ENCODE results near the gene NELFA.

Gene NELFA

GRCh38 chr4:2008921-2009650, at the start of gene NELFA:
Gene NELFA, minus strand, starts transcription at chr4:2008974. Its CDS starts 15 bp downstream, at chr4:2008959.
- H3K4me3 ChIP-seq (ENCODE audit: low read depth, low read length) = peak within 1 kb of the TSS; percentile 93
- H3K27ac ChIP-seq (ENCODE audit: extremely low read depth, low read depth, low read length) = peak within 1 kb of the TSS; percentile 97
- CTCF ChIA-PET = interaction anchor here (0.7 to 1.1 kb wide), 4 partner anchors 11 to 1205 kb away, joined by 3 read pairs; no protein-coding TSS in a partner anchor
- H3K4me1 ChIP-seq (ENCODE audit: control insufficient read depth, insufficient read depth, low read length) = no peaks in the 10 kb centered on the region
- no peaks in the 10 kb centered on the region for H3K9me3 ChIP-seq (ENCODE audit: control insufficient read depth, insufficient read depth, low read depth, low read length)
- POLR2A ChIA-PET = interaction anchor here (0.5 to 1.7 kb wide), 6 partner anchors 12 to 518 kb away, joined by 3 to 8 read pairs (median 3); partner anchors contain the start of gene RNF4
- peaks cover 5 to 20% of the 10 kb centered on the region in 2 experiments; a peak in 2 of 3 replicates for H3K36me3 ChIP-seq (ENCODE audit: control insufficient read depth in 2 of 2, insufficient read depth in 1 of 2, low read length in 2 of 2)
- TF ChIP-seq ZNF184 (tag by site-specific recombination; IDR thresholded peaks at IDR 0.05) (no peak), ZNF114 (tag by site-specific recombination; IDR thresholded peaks at IDR 0.05) (no peak), HOXD13 (CRISPR knock-in tag; IDR thresholded peaks at IDR 0.05; ENCODE audit: borderline replicate concordance) (no peak), ZNF791 (tag by site-specific recombination; IDR thresholded peaks at IDR 0.05) (no peak), GLIS2 (tag by site-specific recombination; IDR thresholded peaks at IDR 0.05) (peak; percentile 89; the same call in 1 of the 2 replicates), ZNF629 (tag by site-specific recombination; IDR thresholded peaks at IDR 0.05) (peak; percentile 98), ZNF626 (tag by site-specific recombination; IDR thresholded peaks at IDR 0.05) (no peak), SP2 (tag by site-specific recombination; IDR thresholded peaks at IDR 0.05) (peak; percentile 36), ZNF433 (tag by site-specific recombination; IDR thresholded peaks at IDR 0.05; ENCODE audit: low read depth) (no peak), ZNF48 (tag by site-specific recombination; IDR thresholded peaks at IDR 0.05) (no peak), YY2 (tag by site-specific recombination; IDR thresholded peaks at IDR 0.05) (peak; percentile 100), ZNF274 (IDR thresholded peaks at IDR 0.05; ENCODE audit: low read length) (no peak), ZNF274 (tag by site-specific recombination; IDR thresholded peaks at IDR 0.05; ENCODE audit: borderline replicate concordance) (no peak), ZNF423 (tag by site-specific recombination; IDR thresholded peaks at IDR 0.05) (peak; percentile 41; the same call in 1 of the 2 replicates), ZBTB11 (tag by site-specific recombination; conservative IDR thresholded peaks at IDR 0.05; ENCODE audit: low read depth) (peak; percentile 56), ZNF10 (tag by site-specific recombination; IDR thresholded peaks at IDR 0.05) (peak; percentile 24; the same call in 1 of the 2 replicates), ZNF501 (tag by site-specific recombination; IDR thresholded peaks at IDR 0.05) (peak; percentile 64), ZNF664 (tag by site-specific recombination; IDR thresholded peaks at IDR 0.05) (no peak), ZNF610 (tag by site-specific recombination; IDR thresholded peaks at IDR 0.05; ENCODE audit: borderline replicate concordance) (no peak), ZXDB (tag by site-specific recombination; IDR thresholded peaks at IDR 0.05) (peak; percentile 41), SCRT2 (tag by site-specific recombination; IDR thresholded peaks at IDR 0.05) (peak; percentile 20; the same call in 1 of the 2 replicates), GLIS1 (tag by site-specific recombination; IDR thresholded peaks at IDR 0.05) (peak; percentile 78), ZNF280C (tag by site-specific recombination; IDR thresholded peaks at IDR 0.05) (no peak), MYNN (tag by site-specific recombination; IDR thresholded peaks at IDR 0.05; ENCODE audit: borderline replicate concordance) (no peak), ZNF398 (tag by site-specific recombination; IDR thresholded peaks at IDR 0.05) (peak; percentile 38; the same call in 1 of the 2 replicates), ZNF37A (tag by site-specific recombination; IDR thresholded peaks at IDR 0.05) (no peak), ZNF140 (tag by site-specific recombination; IDR thresholded peaks at IDR 0.05) (no peak), ZNF768 (tag by site-specific recombination; IDR thresholded peaks at IDR 0.05) (no peak; the same call in 1 of the 2 replicates), ZNF23 (tag by site-specific recombination; IDR thresholded peaks at IDR 0.05; ENCODE audit: borderline replicate concordance) (no peak), ZNF302 (tag by site-specific recombination; IDR thresholded peaks at IDR 0.05; ENCODE audit: low read depth) (no peak)

Data from HEK293 (cell line).